Hematopoietic multipotent progenitor cell (in vitro differentiated cells): ENCODE data around the gene SLIT3. TPM values are rescaled to one million over a fixed set of nuclear protein-coding genes. Genes with fewer than 3 reads are reported as not detected.

Source experiments
- DNase-seq, 3 donors: peaks; one replicate each; pipeline ENCODE4 v3.0.0-alpha.2; 2011 to 2015; ENCODE audit warnings: low read depth in 2 of 3, low spot score in 2 of 3
- total RNA-seq: library from RNA; depleted of rRNA; stranded (reverse); fragments of >200 nt; gene quantifications from one replicate; pipeline ENCODE4 v1.2.3, GENCODE V29; 2012

Gene SLIT3
- total RNA-seq, 1 donor, result under 0.01 TPM

DNA sequence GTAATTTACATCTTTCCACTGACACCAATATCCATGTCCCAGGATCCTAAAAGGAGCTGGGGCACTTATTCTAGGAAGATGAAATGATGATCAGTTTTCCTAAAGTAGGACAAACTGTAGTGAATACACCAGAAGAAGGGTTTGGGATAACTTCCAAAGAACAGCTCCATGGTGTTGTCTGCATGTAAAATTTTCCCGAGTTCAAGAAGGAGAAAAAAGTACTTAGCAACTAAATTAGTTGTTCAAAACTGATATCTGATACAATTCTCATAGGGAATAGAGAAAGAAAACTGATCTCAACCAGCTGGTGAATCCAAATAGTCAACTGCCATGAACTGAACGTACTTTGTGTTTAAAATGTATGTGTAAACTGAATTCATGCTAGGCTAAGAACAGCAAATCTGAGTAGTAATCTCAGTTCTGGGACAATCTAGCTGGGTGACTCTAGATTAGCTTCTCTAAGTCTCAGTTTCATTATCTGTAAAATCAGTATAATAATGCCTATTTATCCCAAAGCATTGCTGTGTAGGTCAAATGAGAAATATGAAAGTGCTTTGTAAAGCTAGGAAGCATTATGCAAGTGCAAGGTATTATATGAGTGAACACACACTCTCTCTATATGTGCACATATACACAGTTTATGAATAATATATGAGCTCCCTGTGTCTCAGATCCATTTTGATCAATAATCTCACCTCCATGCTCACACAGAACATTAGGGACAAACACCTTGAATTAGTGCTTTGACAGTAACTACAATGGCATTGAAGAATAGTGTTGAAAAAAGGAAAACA, 357.7 kb downstream of the SLIT3 start:
- no peak for DNase-seq

DNA sequence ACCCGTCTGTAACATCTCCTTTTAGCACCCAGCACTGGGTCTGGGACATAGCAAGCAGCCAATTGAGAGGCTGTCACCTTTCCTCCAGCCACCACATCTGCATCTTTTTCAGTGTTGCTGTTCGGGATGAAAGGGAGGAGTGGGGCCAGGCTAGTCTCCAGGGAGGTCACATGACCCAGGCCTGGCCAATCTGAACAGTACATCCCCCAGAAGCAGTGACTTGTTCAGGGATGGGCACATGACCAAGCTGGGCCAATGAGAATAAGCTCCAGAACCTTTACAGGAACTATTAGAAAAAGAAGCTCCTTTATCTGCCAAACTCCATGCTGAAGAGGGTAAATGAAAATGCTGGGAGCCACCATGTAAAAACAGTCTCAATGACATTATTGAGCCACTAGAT, 359.0 kb downstream of the SLIT3 start:
- DNase-seq, result no peak

DNA sequence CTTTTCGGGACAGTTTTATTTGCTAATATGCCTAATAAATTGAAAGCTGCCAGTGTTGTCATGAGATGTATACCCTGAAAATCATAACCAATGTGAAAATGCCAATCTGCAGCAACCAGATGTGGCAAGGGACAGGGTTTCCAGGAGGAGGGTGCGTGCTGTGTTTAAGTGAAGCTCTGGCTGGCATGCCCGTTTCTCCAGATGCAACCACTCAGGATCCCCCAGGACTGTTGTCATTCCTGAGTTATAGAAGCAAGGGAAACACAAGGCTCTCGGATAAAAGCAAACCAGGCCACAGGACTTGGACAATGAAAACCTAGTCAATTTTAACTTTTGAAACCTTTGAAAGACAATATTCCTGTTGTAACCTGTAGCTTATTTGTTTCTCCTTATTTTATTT, 360.2 kb downstream of the SLIT3 start:
- no peak for DNase-seq

DNA sequence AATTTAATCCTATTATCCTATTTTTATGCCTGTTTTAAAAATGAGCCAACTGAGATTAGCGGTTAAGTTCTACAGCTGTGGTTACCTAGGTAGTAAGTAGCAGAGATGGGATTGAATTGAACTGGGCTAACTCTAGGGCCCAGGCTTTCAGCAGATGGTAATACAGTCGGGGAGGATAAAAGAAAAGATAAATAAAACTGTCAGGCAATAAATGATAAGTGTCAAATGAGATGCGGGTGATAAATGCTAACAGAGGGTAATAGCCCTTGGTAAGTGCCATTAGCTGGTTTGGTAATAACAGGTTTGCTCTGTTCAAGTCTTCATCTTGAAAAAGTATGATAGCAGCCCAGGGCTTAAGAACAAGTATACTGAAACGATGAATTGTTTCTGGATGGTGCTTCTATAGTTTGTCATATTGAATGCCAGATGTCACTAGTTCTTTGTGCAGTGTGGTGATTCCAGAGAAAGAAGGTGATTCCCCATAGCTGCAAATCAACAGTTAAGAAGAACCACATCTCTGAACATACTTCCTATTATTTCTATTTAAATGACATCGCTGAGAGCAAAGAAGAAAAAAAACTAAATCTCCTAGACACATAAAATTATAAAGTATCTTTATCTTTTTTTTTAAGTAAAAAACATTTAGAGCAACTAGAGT, 360.9 kb downstream of the SLIT3 start:
- no peak for DNase-seq

DNA sequence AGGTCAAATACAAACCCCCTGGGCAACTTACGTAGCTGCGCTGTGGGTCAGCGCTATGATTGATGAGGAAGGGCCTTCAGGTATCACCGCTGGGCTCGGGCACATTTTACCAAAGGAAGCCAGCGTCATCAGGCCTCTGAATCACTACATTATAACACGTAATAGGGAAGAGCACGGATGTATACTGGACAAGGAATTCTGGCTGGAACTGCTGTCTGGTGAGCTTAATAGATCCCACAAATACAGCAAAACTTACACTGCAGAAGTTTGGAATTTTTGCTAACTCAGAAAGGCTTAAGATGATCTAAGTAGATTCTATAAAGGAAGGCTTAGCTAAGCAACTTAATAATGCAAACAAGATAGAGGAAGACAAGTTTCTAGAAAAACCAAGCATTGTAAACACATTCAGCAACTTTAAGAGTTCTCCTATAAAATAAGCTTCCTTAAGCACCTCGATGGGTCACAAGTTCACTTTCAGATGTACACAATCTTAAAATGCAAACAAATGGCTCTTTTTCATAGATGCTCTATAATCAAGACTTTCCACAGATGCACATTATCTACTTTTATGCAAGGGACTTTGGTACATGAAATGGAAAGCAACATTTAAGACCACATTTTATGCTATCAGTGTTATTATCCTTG, 361.7 kb downstream of the SLIT3 start:
- no peak for DNase-seq

DNA sequence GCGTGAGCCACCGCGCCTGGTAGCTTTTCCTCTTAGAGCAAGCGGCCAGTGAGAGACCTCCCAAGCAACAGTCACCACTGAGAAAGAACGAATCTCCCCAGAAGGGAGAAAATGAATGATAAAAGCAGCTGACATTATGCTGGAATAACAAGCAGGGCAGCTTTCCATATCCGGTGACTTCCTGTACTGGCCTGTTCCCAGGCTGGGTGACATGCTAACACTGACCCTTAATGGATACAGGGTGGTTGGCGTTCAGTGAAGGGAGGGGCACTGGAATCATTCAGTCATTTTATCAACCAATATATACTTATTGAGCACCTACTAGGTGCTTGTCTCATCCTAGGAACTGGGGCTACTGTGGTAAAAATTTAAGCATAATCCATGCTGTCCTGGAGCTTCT, 364.4 kb downstream of the SLIT3 start:
- no peak for DNase-seq

- no peak for DNase-seq
Measured at GRCh38 chr5:168935183-168935582, 365.8 kb downstream of the SLIT3 start.

GRCh38 chr5:168934169-168934568, 366.8 kb downstream of the SLIT3 start:
- no peak for DNase-seq

DNA sequence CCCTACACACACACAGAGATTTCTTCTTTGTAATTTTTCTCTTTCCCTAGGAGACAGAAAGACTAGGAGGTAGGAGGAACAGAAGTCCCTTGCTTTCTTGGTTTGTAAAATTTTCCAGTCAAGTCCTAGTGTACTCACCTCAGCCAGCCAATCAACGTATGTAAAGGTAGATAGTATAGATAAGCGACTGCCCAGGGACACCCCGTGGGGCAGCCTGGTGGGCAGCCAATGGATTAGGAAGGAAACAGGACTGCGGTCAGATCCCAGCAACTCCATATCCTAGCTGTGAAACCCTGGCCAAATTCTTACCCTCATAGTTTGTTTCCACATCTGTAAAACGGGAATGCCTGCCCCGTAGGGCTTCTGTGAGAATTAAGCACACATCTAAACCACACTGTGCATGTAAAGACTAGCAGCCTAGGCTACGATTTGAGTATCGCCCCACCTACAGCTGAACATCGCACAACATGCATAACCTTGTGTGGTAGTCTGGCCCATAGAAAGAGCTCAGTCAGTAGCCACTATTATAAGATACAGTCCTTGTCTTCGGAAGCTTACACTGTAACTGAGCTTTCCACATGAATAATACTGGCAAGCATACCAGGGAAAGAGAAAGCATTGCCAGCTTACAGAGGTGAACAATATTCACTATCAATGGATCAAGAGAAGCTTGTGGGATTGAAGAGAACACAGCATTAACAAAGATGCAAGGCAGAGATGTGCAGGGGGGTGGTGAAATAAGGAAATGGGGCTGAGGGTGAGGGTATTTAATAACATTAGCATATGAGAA, 368.3 kb downstream of the SLIT3 start:
- DNase-seq, result no peak

DNA sequence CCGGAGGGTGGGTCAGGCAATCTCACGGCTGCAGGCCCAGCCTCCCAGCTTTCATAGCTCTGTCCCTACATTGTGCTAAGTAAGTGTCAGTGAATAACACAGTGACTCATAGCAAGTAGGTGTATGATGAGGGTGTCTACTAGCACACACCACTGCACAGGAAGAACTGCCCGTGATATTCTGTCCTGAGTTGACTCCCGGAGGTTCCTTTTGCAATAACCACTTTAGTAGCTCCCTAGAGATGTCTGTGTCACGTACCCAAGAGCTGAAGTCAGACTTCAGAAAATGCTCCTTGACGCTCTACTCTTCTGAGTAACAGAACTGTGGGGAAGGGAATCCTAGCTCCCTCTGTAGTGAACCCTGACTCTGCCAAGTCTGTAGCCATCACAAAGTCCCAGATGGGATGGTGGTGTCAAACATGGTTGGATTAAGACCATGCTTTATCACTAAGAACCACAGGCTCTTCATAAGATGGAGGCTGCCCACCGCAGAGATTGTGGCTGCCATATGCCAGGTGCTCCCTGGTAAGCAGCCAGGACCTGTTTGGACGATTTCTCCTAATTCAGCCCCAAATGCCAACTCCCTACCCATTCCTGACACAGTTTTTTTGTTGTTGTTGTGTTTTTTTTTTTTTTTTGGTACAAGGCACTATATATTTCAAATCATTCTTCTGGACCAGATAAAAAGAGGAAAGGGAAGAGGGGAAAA, 369.1 kb downstream of the SLIT3 start:
- DNase-seq, result no peak

- no peak for DNase-seq
Measured at GRCh38 chr5:168929656-168930055, 371.3 kb downstream of the SLIT3 start.

DNA sequence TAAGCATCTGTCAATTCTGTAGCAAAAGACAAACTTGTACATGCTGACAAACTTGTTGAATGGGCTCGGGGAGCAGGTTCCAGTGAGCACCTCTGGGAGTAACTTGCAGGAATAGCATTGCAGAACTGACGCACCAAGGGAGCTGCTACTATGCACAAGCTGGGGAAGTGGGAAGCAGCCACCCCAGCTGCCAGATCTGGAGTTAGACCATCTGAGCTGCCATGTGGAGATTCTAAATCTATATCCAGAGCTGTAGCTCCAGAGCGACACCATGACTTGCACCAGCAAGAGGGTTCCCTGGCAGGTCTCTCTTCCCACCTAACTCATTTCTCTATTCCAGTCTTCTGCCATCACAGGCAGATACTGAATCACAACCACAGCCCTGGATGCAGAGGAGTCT, 375.8 kb downstream of the SLIT3 start:
- DNase-seq, result no peak

DNA sequence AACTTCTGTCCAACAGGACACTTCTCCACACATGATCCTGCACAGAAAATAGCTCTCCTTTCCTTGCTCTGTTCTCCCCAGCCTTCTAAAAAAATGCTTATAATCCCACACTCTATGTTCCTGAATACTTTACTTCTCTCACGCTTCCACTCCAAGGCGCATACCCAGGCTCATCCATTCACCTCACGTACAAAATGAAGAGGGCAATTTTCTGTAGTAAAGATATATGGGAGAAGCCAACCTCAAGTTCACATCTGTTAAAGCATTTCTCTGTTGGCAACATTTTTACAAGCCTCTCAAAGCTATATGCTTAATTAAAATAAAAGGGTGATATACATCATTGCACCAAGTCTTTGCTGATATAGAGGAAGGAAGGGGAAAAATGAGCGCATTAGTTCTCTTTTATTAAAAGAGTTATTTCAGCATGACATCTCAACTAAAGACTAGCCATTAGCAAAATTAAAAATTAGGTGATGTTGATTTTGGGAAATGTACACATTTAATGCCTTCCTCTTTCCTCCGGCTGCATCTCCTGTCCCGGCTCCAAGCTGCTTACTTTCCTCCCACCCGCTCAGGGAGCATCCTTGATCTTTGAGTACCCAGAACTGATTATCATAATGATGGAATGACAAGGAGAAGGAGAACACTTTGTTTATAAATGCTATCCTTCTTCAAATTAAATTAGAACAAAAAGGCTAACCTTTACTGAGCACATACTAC, 379.6 kb downstream of the SLIT3 start:
- no peak for DNase-seq

- DNase-seq, result peak in 2 of 3 donors; percentile 7 to 71
Measured at GRCh38 chr5:168920019-168920810, 380.7 kb downstream of the SLIT3 start.

DNA sequence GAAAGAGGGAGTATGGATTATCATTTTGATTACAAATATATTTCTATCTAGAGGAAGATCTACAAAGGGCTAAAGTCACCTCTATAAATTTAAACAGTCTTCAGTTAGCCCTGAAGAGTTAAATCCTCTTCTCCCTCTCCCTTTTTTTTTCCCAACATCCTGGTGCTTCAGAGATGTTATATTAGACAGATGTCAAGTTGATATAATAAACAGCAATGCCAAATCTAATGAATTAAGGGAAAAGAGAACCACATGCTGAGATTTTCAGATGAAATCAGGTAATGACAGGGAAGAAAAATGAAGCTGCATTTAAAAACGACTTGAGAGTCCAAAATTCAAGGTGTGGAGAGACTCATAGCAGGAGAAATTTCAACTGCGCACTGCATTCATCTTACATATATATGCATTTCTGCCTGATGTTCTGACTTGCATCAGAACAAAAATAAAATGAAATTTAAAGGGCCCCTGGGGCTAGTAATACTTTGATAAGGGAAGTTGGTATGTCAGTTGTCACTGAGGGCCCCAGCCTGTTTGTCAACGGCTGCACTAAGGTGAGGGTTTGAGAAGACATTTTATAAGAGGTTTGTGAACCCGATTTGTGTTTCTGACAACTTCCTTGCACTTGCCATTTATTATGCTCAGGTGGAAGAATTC, 382.9 kb downstream of the SLIT3 start:
- DNase-seq, result no peak

DNA sequence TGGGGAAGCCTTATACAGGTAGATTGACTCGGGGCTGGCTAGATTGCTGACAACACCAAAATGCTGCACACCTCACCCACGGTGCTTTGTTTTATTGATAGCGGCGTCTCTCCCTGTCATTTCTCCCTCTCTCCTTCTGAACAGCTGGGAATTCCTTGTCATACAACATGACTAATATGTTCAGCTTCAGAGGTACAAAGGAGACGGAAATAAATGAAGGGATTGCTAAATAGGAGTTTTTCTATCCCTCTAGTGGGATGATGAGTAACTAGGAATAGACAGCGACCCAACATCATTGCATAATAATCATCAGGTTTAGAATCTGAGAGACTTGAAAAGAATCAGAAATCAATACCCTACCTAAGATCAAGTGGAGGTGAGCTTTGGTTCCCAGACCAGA, 384.1 kb downstream of the SLIT3 start:
- DNase-seq, result no peak

DNA sequence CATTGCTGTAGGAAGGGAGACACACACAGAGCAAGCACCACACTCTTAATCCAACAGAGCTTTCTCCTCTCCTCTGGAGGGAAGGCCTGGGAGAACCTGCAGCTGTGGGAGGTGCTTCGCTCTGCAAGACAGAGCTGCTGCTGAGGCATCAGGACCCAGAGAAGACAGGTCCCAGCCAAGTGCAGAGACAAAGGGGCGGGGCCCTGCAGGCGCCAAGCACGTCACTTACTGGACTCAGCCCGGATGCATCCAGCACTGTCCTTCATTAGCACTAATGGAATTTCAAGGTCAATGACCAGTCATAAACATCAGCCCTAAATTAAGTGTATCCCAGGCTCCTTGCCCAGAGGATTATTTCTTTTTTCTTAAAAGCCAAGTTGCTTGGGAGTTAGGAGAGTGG, 384.7 kb downstream of the SLIT3 start:
- no peak for DNase-seq

DNA sequence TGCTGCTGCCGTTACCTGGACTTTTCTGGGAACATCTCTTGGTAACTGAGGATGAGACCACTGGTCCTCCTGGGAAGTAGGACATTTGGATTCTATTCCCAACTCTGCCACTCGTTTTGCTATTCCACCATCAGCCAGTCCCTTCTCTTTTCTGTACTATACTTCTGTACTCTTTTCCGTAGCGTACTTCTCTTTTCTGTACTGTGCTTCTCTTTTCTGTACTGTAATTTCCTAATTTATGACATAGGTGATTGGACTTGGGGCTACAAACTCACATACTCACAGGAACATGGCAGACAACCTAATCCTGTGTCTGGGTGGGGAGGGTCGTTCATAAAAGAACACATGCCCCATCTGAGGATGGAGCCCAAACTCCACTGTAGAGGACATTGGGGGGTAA, 386.4 kb downstream of the SLIT3 start:
- DNase-seq, result peak in 1 of 3 donors; percentile 6

DNA sequence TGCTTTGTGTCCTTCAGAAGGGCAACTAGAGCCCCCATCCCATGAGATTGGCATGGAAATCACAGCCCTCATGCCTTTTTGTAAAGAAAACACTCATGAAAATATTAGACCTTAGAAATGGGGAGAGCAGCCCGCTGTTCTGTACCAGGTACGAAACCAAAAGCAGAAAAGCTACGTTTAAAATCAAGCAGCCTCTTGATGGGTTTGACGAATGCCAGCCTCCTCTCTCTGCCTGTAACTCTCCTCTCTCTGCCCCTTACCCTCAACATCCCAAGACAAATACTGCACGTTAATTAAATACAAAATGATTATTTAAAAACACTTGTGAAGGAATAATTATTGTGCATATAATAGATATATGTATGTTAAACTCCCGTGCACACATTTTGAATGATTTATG, 390.1 kb downstream of the SLIT3 start:
- no peak for DNase-seq
